COLO668 (cell line): ENCODE data around the gene MFAP5.

Experiments
- DNase-seq: peaks from one replicate; lab custom pipeline; 2025; ENCODE audit not compliant: unreplicated experiment; lab: John Stamatoyannopoulos, UW

Gene MFAP5, protein sequence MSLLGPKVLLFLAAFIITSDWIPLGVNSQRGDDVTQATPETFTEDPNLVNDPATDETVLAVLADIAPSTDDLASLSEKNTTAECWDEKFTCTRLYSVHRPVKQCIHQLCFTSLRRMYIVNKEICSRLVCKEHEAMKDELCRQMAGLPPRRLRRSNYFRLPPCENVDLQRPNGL

DNA sequence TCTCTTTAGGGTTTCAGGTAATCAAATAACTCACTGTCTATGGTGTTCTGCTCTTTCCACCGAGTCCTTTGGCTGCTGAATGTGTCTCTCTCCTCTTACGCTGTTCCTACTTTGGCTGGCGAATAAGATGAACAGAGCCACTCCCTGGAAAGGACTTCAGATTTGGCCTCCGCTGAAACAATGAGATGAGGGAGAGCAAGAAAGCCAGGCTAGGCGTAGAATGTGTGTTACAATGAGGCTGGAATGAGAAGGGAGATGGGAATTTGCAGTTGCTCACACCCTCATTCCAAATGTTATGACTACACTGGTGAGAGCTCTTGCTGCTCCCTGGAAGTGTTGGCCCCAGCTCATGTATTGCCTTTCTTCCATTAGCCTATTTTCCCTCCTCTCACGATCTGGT, at the start of gene MFAP5:
Gene MFAP5 (minus strand): TSS at position 234 of the 400 bp plus-strand sequence. CDS start 722 bp downstream, outside the sequence.
- DNase-seq, result no peak

DNA sequence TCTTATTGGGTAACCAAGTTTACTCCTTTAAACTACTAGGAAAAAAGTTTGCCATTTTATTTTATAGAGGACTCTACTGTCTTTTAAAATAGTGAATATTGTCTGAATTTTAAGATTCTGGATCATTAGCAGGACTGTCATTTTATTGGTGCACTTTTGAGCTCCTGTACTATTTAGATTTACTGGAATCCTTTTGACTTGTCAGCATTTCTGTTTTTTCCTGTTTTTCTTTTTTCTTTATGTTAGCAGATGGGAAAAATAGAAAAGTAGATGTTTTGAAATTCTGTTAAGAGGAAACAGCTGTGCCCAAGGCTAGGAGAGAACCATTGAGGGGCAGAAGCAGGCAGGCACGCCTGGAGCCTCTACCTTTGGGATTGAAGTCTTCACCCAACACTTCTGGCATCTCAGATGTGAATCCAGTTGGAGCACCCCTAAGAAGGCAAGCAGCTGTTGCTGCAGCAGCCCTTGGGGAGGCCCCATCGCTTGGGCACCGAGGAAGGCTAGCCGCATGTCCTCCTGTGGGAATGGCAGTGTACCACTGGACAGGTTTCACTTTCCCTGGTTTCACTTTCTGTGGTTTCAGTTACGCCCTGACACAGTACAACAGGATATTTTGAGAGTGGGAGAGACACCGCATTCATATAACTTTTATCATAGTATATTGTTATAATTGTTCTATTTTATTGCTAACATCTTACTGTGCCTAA, 46.7 kb upstream of the MFAP5 start:
- no peak for DNase-seq

DNA sequence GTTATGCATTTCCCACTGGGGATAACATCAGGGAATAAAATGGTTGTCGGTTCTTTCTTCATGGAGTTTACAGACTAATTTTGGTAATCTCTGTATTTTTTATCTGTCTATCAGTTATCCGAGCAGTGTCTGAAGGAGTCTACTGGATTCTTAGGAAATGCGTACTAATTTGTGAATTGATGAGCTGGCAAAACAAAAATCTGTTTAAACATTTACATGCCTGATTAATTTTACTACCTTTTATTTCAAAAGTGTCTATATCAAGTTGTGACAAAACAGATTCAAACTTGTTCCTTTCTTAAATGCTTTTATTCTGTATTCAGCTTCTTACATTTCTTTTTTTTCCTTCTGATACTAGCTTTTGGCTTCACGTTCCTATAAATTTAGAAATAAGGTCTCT, 39.5 kb upstream of the MFAP5 start:
- no peak for DNase-seq

DNA sequence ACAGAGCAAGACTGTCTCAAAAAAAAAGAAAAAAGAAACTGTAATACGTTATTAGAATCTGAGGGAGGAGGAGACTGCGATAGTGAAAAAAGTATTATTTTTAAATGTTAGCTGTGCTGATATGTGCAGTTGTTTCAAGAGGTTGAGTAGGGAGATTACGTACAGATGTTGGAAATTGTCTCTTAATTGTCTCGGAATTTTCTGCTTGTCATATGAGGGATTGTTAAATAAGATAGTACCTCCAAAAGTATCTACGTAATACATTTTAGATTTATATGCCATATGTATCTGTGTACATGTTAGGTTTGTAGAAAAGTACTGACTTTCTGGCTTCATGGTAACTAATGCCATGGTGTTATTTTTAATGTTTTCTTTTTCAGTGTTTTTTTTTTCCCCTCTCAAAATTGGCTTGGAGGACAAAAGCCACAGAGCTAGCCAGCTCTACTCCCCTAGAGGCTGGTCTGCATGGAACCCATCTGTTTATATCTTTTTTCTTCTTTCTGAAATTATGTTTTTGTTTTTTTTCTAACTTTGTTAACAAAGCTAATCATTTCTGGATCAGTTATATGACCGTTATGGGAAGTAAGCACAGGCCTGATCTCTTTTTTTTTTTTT, 38.5 kb upstream of the MFAP5 start:
- no peak for DNase-seq

DNA sequence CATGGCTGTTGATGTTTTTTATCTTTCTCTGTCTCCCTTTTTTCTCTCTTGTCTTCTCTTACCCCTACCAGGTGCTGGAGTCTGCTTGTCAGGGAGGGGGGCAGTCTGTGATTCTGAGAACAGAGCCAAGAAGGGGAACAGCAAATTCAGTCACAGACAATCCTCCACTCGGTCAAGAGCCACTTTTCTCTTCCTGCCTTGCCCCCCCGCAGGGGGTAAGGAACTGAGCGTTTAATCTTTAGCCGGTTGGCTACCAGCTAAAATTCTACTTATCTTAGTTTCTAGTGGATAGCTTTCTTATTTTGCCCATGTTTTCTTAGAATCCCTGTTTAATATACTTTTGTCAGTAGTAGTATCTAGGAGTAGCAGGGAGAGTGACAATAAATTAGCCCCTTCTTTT, 37.1 kb upstream of the MFAP5 start:
- DNase-seq, result no peak

DNA sequence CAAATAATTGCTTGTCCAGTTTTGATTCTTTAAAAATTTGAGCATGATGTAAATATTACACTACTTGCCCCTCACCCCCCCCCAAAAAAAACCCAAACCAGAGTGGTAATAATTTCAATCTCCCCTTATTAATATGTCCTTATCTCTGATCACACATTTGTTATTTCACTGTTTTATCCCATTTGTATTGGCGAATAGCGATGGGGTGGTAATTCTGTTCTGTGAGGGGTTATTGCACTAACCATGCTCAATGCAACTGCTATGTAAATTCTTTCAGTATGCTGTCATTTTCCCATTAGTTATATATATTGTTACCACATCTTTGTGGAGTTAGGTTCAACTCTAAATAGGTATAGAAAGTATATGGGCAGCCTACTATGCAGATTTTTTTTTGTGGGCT, 36.3 kb upstream of the MFAP5 start:
- DNase-seq, result no peak

DNA sequence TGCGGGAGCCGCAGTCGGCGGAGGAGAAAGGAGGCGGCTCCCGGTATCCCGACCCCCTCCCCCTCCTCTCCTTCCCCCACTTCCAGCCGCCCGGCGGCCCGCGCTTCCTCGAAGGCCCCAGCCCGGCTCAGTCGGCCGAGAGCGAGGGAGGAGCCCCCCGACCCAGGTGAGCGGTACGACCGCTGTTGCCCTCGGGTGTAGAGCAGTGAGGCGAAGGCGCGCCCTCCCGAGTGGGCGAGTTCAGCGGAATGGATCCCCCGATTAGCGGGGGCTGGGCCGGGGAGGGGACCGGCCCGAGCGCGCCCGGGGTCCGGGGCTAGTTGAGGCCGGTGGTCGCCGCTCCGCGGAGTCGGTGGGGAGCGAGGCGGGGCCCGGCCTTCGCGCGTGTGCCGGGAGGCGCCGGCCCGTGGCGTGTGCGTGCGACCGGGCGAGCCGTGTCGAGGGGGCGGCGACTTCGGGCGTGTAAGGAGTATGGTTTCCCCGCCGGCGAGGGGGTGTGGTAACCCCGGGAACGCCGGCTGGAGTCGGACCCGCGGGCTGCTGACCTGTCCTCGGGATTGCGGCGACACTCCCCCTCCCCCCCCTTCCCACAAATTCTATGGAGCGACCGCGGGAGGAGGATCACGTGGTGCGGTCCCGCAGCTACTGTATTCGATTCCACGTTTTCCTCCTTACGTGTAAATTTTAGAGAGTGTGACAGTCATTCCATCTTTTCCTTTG, 35.7 kb upstream of the MFAP5 start:
- peak; percentile 37 for DNase-seq

DNA sequence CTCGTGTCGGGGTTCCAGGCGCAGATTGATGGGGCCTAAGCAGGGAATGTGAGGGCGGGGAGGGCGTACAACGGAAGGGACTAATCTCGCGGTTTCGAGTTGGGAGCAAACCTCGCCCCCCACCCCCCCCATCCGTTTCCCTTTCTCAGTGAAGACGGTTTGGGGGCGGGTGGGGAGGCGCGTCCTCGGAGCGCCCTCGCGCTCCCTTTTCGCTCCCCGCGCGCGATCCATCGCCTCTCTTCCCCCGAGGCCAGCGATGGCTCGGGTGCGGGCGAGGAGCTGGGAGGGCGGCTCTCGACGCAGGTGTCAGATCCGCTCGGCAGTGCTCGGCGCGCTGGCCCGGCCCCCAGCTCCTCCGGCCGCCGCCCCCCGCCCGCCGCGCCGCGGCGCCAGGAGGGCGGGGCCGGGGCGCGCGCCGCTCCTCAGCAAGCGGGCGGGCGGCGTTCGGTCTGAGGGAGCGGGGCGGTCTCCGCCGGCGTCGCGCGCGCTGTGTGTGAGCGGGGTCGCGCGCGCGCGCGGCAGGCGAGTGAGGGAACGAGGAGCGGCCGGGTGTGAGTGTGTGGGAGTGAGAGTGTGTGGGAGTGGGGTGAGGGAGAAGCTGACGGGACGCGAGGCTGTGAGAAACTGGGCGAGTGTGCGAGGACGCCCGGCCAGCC, 35.0 kb upstream of the MFAP5 start, which contains the start of gene RIMKLB:
Gene RIMKLB (plus strand): TSS at position 516 of the 656 bp plus-strand sequence. CDS start 15,876 bp downstream, outside the sequence.
- DNase-seq, result peak; percentile 77

DNA sequence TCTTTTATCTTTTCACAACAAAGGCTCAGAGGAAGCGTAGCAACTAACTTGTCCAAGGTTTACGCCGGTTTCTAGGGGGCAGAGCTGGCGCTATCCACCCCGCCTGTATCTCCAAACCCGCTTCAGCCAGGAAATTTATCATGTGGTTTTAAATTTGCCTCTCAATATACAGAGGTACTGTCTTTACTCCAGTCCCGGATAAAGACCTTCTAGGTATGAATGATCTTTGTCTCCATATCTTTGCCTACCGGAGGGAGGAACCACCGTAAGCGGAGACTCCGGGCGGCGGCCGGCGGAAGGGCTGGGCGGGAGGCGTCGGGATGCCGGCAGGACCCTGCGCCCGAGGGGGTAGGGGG, 34.5 kb upstream of the MFAP5 start:
- DNase-seq, result peak; percentile 9

DNA sequence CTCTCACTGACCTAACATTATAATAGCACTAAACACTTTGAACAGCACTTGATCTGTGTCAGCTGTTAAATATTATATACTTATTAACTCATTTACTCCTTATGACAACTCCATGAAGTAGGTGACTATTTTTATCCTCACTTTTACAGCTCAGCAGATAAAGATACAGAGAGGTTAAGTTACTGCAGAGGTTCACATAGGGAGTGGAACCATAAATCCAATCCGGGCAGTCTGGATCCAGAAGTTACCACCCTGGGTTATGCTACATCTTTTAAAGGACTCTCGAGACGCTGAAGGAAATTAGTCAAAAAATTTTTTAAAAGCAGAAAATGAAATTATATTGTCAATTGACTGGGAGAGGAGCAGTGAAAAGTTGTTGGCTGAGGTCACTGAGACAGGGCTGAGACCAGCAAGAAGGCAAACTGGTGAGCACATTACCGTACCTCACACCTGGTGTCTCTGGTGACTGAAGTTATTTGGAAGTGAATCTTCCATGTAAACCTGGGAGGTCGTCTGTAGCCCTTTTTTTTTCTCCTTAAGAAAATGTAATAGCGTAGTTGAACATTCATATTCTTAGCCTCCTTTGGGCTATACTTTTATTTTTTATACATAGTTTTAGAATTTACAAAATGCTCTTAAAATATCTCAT, 33.9 kb upstream of the MFAP5 start:
- DNase-seq, result no peak

DNA sequence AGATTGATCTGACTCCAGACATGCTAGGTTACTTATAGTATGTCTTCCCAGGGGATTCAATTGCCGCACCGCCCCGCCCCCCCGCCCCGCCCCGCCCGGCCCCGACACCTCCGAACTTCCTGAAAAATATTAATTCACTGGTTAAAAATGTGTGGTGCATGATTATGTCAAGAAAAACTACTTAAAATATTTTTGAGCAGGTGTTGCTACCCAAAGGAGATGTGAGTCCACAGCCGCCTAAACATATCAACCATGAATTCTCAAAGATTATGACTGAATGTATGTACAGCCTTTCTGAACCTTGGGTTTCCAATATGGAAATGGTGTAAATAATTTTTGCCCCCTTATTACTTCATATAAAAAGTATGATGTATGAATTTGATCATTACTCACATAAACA, 32.5 kb upstream of the MFAP5 start:
- DNase-seq, result no peak

DNA sequence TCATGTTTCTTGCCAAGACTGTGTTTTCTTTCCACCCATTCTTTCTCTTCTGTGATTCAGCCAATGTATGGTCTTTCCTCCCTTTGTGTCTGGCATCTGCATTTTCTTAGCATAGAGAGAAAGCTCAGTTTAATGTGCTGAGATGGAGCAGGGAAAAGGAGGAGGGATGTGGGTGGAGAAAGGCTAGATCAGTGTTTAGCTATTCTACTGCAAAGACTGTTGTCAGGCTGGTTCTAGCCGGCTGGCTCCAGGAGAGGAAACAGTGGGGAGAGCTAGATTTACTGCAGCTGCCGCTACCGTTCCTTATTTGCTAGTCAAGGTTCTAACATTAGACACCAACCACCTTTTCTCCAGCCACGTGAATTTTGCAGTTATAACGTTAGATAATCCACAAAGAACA, 29.9 kb upstream of the MFAP5 start:
- peak; percentile 5 for DNase-seq

DNA sequence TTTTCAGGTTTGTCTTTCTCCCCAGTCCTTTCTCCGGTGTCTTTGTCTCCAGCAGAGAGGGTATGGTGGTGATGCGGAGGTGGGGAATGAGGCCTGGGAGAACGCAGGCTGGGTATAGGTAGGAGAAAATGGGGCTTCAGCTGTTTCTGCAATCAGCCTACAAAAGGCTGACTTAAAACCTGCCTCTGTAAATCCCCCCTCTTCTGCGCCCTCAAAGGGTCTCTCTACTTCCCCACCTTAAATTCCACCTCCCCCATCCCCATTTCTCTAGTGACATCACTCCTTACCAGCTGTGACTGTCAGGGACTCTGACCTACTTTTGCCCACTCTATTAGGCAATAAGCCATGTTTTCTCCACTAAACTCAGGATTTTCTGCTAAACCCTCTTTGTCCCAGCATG, 27.1 kb upstream of the MFAP5 start:
- no peak for DNase-seq

DNA sequence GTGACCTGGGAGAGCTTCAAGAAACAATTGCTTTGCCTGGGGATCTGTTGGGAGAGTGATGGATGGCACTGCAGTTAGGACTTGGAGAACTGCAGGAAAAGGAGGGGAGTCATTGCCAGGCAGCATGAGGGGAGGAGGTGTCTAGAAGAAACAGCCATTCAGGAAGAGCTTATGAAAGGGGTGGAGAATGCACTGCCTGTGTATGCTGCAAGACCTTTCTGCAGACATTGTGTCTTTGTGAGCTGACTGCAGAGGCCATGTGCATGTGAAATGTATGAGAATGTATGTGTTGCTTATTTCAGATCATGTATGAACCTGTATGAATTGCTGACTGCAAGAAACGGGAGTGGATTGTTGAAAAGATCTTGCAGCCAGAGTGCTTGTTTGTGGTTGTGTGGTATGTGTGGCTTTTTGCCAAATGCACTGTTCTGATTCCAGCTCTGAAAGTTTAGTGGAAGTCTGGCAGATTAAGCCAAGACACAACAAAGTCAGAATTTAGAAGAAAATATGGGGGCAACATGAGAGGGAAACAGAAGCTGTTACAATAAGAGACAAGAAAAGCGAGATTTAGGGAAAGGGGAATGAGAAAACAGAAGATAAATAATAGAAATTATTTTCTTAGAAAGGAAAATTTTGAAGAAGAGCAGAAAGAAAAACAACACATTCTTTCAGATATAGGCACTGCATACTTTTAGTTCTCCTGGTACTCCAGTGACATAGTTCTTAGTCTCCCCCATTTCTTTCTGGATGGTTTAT, 25.4 kb upstream of the MFAP5 start:
- no peak for DNase-seq

DNA sequence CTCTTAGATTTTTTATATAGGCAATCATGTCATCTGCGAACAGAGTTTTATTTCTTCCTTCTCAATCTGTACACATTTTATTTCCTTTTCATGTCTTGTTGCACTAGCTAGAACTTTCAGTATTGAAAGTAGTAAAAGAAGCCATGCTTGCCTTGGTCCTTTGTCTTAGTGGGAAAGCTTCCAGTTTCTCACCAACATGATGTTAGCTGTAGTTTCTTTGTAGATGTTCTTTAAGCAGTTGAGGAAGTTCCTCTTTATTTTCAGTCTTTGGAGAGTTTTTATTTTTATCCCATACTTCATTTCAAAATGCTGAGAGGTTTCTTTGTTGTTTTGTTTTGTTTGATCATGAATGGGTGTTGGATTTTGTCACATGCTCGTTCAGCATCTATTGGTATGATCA, 22.4 kb upstream of the MFAP5 start:
- no peak for DNase-seq

DNA sequence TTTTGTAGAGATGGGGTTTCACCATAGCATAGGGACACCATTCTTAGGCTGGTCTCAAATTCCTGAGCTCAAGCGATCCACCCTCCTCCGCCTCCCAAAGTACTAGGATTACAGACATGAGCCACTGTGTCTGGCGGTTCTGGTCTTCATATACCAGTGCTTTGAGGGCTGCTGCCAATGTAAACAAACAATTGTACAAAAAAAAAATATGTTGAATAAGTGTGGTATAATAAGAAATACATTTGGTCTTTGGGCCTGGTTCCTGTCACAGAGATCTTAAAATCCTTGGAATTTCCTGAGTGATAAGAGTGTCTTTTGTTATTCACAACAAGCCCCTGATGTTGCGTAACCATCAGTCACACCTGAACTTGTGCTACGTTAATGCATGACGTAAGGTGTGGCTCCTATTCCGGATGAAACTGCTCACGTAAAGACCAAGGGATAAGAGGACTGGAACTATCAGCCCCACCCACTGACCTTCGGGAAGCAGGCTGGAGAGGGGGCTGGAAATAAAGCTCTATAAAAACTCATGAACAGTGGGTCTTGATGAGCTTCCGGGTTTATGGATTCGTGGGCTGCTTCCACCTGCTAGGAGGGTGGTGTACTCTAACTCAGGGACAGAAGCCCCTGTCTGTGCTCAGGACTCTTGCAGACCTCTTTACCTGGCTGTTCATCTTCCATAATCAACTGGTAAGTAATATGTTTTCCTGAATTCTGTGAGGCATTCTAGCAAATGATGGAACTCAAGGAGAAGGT, 18.7 kb upstream of the MFAP5 start:
- DNase-seq, result no peak

DNA sequence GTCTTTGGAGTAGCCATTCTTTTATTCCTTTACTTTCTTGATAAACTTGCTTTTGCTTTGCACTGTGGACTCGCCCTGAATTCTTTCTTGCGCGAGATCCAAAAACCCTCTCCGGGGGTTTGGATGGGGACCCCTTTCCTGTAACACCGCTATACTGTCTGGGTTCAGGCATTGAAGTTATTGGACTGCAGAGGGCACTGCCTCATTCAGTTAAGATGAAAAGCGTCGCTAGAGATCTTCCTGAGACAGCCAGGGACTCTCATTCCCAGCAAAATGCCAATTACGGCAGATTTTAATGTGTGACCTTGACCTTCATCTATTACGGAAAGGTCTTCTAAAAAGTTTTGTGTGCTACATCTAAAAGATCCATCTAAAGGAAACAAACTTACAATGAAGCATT, 17.9 kb upstream of the MFAP5 start:
- no peak for DNase-seq

DNA sequence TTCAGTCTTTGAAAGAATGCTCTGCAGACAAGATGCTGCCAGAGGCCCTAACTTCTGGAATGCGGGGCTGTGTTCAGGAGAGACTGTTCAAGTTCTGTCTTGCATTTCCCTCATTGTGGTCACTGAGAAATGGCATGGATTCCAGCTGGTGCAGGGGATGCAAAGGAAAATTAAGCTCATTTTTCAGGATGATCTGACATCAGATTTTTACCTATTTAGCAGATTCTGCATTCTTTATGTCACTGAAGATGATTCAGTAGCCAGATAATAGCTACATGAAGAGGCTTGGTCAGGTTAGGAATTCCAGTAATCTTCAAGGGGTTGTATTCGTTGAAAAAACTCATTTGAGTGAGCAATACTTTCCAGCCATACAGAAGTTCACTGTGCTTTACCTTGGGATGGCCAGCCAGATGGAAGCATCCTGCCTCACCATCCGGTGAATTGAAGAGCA, 16.1 kb upstream of the MFAP5 start:
- no peak for DNase-seq

DNA sequence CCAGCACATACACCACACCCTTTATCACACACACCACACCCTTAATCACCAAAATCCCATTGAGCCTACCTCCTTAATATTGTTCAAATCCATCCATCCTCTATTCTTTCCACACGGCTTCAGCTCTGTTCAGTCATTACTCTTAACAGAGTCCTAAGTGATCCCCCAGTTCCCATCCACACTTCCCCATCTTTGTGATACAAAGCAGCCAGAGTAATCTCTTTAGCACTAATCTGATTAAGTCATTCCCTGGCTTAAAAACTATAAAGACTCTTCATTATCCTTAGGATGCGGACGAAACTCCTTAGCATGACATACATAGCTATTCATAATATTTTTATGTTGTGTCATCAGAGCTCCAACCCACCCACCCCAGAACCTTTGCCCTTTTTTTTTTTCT, 14.7 kb upstream of the MFAP5 start:
- DNase-seq, result no peak
